ENCODE data around the gene MUC5B.

Gene MUC5B

DNA sequence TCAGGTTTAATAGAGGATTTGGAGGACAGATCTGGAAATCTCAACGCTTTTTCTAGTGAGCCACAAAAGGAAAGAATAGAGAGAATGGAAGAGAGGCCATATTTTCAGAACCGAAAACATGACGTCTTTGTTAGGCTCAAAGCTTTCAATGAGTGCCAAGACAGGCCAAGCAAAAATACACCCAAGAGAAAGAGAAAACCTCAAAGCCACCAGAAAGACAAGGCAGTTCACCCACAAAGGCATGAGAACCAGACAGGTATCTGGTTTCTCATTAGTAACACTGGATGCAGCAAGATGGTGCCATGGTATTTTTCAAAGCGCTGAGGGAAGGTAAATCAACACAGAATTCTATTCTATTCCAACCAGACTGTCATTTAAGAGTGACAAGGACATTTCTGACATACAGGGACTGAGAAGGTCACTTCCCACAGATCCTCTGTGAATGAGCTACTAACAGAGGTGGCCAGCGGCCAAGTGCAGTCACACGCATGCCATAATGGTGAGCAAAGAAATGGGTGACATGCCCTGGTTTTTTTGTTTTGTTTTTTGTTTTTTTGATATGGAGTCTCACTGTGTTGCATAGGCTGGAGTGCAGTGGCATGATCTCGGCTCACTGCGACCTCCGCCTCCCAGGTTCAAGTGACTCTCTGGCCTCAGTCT, 44.7 kb downstream of the MUC5B start:
- TF ChIP-seq, protein P1, sequence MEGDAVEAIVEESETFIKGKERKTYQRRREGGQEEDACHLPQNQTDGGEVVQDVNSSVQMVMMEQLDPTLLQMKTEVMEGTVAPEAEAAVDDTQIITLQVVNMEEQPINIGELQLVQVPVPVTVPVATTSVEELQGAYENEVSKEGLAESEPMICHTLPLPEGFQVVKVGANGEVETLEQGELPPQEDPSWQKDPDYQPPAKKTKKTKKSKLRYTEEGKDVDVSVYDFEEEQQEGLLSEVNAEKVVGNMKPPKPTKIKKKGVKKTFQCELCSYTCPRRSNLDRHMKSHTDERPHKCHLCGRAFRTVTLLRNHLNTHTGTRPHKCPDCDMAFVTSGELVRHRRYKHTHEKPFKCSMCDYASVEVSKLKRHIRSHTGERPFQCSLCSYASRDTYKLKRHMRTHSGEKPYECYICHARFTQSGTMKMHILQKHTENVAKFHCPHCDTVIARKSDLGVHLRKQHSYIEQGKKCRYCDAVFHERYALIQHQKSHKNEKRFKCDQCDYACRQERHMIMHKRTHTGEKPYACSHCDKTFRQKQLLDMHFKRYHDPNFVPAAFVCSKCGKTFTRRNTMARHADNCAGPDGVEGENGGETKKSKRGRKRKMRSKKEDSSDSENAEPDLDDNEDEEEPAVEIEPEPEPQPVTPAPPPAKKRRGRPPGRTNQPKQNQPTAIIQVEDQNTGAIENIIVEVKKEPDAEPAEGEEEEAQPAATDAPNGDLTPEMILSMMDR (IDR thresholded peaks at IDR 0.05; ENCODE audit: borderline replicate concordance, insufficient read depth, low read depth, low read length) = no peak
- no peak overlapping the region for H3K4me3 ChIP-seq (ENCODE audit: low read depth, low read length)

DNA sequence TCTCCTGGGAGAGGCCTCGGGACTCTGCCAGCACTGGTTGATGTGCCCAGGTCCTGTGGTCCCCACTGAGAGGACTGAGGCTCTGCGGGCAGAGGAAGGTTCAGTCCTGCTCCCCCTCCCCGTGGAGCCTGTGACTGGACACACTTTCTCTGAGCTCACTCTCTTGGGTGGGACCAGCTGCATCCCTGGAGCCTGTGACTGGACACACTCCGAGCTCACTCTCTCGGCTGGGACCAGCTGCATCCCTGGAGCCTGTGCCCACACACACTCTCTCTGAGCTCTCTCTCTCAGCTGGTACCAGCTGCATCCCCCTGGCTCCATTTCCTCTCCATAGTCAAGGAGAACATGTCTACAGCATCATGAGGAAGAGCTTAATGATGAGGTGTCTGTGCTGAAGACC, 47.1 kb downstream of the MUC5B start:
- TF ChIP-seq, protein P1 (IDR thresholded peaks at IDR 0.05; ENCODE audit: borderline replicate concordance, insufficient read depth, low read depth, low read length) = no peak
- no peak overlapping the region for H3K4me3 ChIP-seq (ENCODE audit: low read depth, low read length)

DNA sequence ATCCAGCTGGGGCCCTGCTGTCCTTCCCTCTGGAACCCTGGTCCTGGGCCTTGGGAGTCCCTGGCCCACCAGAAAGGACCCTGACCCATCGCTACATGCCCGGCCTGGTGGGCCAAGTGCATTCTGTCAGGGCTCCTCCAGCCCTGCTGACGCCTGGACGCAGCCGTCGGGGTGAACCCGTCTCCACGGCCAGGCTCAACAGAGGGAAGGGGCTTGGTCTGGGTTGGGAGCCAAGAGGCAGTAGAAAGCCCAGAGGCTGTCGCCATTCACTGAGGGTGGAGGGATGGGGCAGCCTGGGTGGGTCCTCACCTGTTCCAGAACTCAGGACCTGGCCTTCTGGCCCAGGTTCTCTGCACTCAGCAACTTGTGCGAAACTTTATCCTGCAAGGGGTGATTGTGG, 47.6 kb downstream of the MUC5B start:
- H3K4me3 ChIP-seq (ENCODE audit: low read depth, low read length) = no peak overlapping the region
- TF ChIP-seq, protein P1 (IDR thresholded peaks at IDR 0.05; ENCODE audit: borderline replicate concordance, insufficient read depth, low read depth, low read length) = no peak

- TF ChIP-seq, protein P1 (IDR thresholded peaks at IDR 0.05; ENCODE audit: borderline replicate concordance, insufficient read depth, low read depth, low read length) = no peak
These were observed 48.1 kb downstream of the MUC5B start for GRCh38 chr11:1271002-1271401.

DNA sequence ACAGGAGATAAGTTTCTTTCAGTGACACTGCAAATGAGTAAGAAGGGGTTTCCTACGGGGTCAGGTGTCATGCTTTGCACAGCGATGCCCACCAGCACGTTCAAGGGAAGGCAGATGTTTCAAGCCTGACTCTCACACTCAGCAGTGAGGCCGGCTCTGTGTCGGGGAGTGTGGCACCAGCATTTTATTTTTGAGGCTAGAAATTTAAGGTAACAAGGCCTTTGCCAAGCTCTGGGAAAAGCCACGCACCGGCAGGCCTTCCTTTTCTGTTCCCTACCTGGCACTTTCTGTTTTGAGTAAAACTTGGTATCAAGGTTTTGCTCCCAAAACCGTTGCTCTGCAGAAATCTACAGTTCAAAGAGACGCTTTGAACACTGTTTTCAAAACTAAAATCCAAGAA, 48.5 kb downstream of the MUC5B start:
- TF ChIP-seq, protein P1 (IDR thresholded peaks at IDR 0.05; ENCODE audit: borderline replicate concordance, insufficient read depth, low read depth, low read length) = no peak
- H3K4me3 ChIP-seq (ENCODE audit: low read depth, low read length) = no peak overlapping the region

More at GRCh38 chr11:1271002-1271401, 48.1 kb downstream of the MUC5B start:
- no peak overlapping the region for H3K4me3 ChIP-seq (ENCODE audit: low read depth, low read length)

DNA sequence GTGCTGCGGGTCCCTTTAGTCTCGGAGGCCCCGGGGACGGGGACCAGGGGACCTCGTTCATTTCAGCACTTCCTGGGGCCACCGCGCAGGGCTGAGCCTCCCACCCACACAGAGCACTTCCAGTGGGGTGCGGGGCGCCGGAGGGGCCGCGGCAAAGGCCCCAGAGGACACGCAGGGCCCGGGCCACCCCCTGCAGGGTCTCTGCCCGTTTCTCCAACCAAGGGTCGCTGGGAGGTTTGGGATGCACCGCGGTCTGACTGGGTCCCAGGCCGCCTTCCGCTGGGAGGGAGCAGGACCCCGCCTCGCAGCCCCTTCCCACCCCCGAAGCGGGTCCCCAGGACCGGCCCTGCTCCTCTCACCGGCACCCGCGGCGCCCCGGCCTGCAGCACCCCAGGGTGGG, 49.1 kb downstream of the MUC5B start:
- TF ChIP-seq, protein P1 (IDR thresholded peaks at IDR 0.05; ENCODE audit: borderline replicate concordance, insufficient read depth, low read depth, low read length) = no peak
- no peak overlapping the region for H3K4me3 ChIP-seq (ENCODE audit: low read depth, low read length)

DNA sequence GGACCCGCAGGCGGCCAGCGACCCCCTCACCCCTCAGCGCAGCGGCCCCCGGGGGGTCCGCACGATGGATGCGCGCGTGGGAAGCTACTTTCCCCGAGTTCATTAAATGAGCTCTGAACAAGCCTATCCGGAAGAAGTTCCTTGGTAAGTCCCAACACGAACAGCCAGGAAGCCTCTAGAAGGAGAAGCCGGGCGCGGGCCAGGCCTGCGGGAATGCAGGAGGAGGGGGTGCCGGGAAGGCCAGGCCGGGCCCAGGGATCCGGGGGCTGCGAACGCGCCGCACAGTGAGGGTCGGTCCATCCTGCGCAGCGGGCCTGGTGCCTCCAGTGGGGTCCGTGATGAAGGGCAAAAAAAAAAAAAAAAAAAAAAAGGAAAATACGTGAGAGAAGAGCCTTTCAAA, 49.7 kb downstream of the MUC5B start:
- TF ChIP-seq, protein P1 (IDR thresholded peaks at IDR 0.05; ENCODE audit: borderline replicate concordance, insufficient read depth, low read depth, low read length) = no peak
- H3K4me3 ChIP-seq (ENCODE audit: low read depth, low read length) = no peak overlapping the region
